GM23248 (cell line): ENCODE data around the gene DYRK1A. TPM values are rescaled to one million over a fixed set of nuclear protein-coding genes. Genes with fewer than 3 reads are reported as not detected.

Experiments used
- DNase-seq: peaks from one replicate; pipeline ENCODE4 v3.0.0-alpha.2; 2015
- H2AFZ ChIP-seq: fragments of 200-600 bp; sonication (generic); 2 replicates; pipeline ENCODE4 v1.6.1; 2016; ENCODE audit warnings: antibody characterized with exemption
- H3F3A ChIP-seq: fragments of 200-600 bp; sonication (generic); 2 replicates; pipeline ENCODE4 v1.6.1; 2016; ENCODE audit warnings: mild to moderate bottlenecking, antibody characterized with exemption, mixed run types; ENCODE audit not compliant: insufficient read depth
- H3K27ac ChIP-seq: fragments of 200-600 bp; sonication (generic); 2 replicates; pipeline ENCODE4 v1.5.1; 2016; ENCODE audit warnings: mild to moderate bottlenecking
- H3K27me3 ChIP-seq: fragments of 200-600 bp; sonication (generic); replicated peaks from 2 replicates; pipeline ENCODE4 v1.6.1; 2016; ENCODE audit warnings: mild to moderate bottlenecking; ENCODE audit not compliant: insufficient read depth
- H3K36me3 ChIP-seq: fragments of 200-600 bp; sonication (generic); 2 replicates; pipeline ENCODE4 v1.6.1; 2016; ENCODE audit warnings: low read depth, mild to moderate bottlenecking
- H3K4me1 ChIP-seq: fragments of 200-600 bp; sonication (generic); 2 replicates; pipeline ENCODE4 v1.6.1; 2016; ENCODE audit warnings: mild to moderate bottlenecking; ENCODE audit not compliant: insufficient read depth
- H3K4me2 ChIP-seq: fragments of 200-600 bp; sonication (generic); one replicate; pipeline ENCODE4 v1.6.1; 2016; ENCODE audit warnings: mild to moderate bottlenecking; ENCODE audit not compliant: unreplicated experiment
- H3K4me3 ChIP-seq: fragments of 200-600 bp; sonication (generic); 2 replicates; pipeline ENCODE4 v1.5.1; 2016; ENCODE audit warnings: mild to moderate bottlenecking
- H3K79me2 ChIP-seq: fragments of 200-600 bp; sonication (generic); 2 replicates; pipeline ENCODE4 v1.6.1; 2016; ENCODE audit warnings: mild to moderate bottlenecking; ENCODE audit not compliant: insufficient read depth
- H3K9ac ChIP-seq: fragments of 200-600 bp; sonication (generic); 2 replicates; pipeline ENCODE4 v1.6.1; 2016; ENCODE audit warnings: mild to moderate bottlenecking
- H3K9me2 ChIP-seq: fragments of 200-600 bp; sonication (generic); 2 replicates; pipeline ENCODE4 v1.6.1; 2016; ENCODE audit warnings: mixed run types, mild to moderate bottlenecking, moderate library complexity; ENCODE audit not compliant: insufficient read depth
- H3K9me3 ChIP-seq: fragments of 200-600 bp; sonication (generic); one replicate; pipeline ENCODE4 v1.6.1; 2017; ENCODE audit warnings: low read depth
- H4K20me1 ChIP-seq: fragments of 200-600 bp; sonication (generic); 2 replicates; pipeline ENCODE4 v1.6.0; 2016; ENCODE audit not compliant: insufficient read depth
- EZH2 ChIP-seq: fragments of 200-600 bp; sonication (generic); IDR thresholded peaks from 2 replicates; pipeline ENCODE4 v1.6.1; 2018; ENCODE audit warnings: antibody characterized with exemption, mild to moderate bottlenecking; ENCODE audit not compliant: insufficient read depth, poor library complexity, severe bottlenecking
- EZH2phosphoT487 ChIP-seq: fragments of 200-600 bp; sonication (generic); IDR thresholded peaks from 2 replicates; pipeline ENCODE4 v1.6.1; 2018; ENCODE audit warnings: antibody characterized with exemption, moderate library complexity, mild to moderate bottlenecking, low read depth; ENCODE audit not compliant: insufficient read depth
- WGBS, 2 experiments: methylation state at CpG; one replicate each; pipeline ENCODE4 v1.1.6; 2015 to 2017; ENCODE audit warnings: low lambda C conversion rate in 2 of 2, low coverage in 1 of 2; ENCODE audit errors: missing lambda C conversion rate in 2 of 2; 5-methylcytosine and 5-hydroxymethylcytosine counted together
- in situ Hi-C: fragments of 300-500 bp; cut with MboI; formaldehyde crosslinking; loops from 2 replicates; pipeline ENCODE4 v1.15.0; 2020
- polyA plus RNA-seq: library from polyadenylated mRNA; unstranded; fragments of >200 nt; fragmentation: Nextera tagmentation; extraction: Ambion mirVana; gene quantifications from 2 replicates; pipeline ENCODE4 v1.2.1, GENCODE V29; 2016
- total RNA-seq: library from RNA; depleted of rRNA; stranded (reverse); fragments of >200 nt; shearing (Covaris generic); gene quantifications from 2 replicates; pipeline ENCODE4 v1.2.3, GENCODE V29; 2014

Gene DYRK1A
- total and polyA plus RNA-seq, 2 experiments from 2014 or later, result 2.5 to 41.3 TPM

- H3K4me2 ChIP-seq, result no peak overlapping the region
- 98% methylated on average over 3 of the region's 3 CpGs for WGBS, 2 experiments
- H3K9me2 ChIP-seq, result no peaks in the 10 kb centered on the region
- H3K4me3 ChIP-seq, result no peak overlapping the region
- TF ChIP-seq EZH2 (no peak), EZH2phosphoT487 (no peak)
- H3F3A ChIP-seq, result peaks cover 7% of the 10 kb centered on the region; the same call in 1 of the 2 replicates
- H2AFZ ChIP-seq, result no peak overlapping the region
- no peak overlapping the region for H3K9ac ChIP-seq
- no peaks in the 10 kb centered on the region for H3K4me1 ChIP-seq
- H3K79me2 ChIP-seq, result peaks cover 100% of the 10 kb centered on the region
- no peaks in the 10 kb centered on the region for H3K27me3 ChIP-seq
- no peak overlapping the region for H3K27ac ChIP-seq
- 0 out of 2 replicates have a peak, but pooled peaks cover 12% of the 10 kb centered on the region for H4K20me1 ChIP-seq
- DNase-seq, result no peak
- in situ Hi-C loops, result no loop called here
- H3K36me3 ChIP-seq, result no peaks in the 10 kb centered on the region; the same call in 1 of the 2 replicates
- no peaks in the 10 kb centered on the region for H3K9me3 ChIP-seq
Measured at GRCh38 chr21:37474342-37474741, 107.8 kb downstream of the DYRK1A start.

GRCh38 chr21:37475186-37475868, 108.8 kb downstream of the DYRK1A start:
- Histone ChIP-seq H3K9ac (no peak overlapping the region), H3K27me3 (no peaks in the 10 kb centered on the region), H3F3A (peaks cover 7% of the 10 kb centered on the region; the same call in 1 of the 2 replicates), H2AFZ (no peak overlapping the region), H3K4me1 (no peaks in the 10 kb centered on the region), H3K36me3 (no peaks in the 10 kb centered on the region; the same call in none of the 2 replicates), H3K9me2 (no peaks in the 10 kb centered on the region), H3K27ac (no peak overlapping the region), H3K9me3 (no peaks in the 10 kb centered on the region), H3K4me3 (no peak overlapping the region), H4K20me1 (0 out of 2 replicates have a peak, but pooled peaks cover 12% of the 10 kb centered on the region), H3K4me2 (no peak overlapping the region), H3K79me2 (peaks cover 100% of the 10 kb centered on the region)
- no peak for TF ChIP-seq EZH2
- no peak for TF ChIP-seq EZH2phosphoT487
- in situ Hi-C loops, result no loop called here
- DNase-seq, result no peak

GRCh38 chr21:37478794-37479193, 112.2 kb downstream of the DYRK1A start:
- TF ChIP-seq EZH2phosphoT487 (no peak), EZH2 (no peak)
- in situ Hi-C loops, result no loop called here

GRCh38 chr21:37483776-37484175, 117.2 kb downstream of the DYRK1A start:
- Histone ChIP-seq H3K4me3 (no peak overlapping the region), H3K36me3 (peaks cover 28% of the 10 kb centered on the region), H3K27me3 (no peaks in the 10 kb centered on the region), H3K9ac (no peak overlapping the region), H3K79me2 (peaks cover 62% of the 10 kb centered on the region), H3K4me2 (no peak overlapping the region), H3K27ac (no peak overlapping the region), H3K9me3 (no peaks in the 10 kb centered on the region), H2AFZ (no peak overlapping the region), H3K9me2 (no peaks in the 10 kb centered on the region), H3F3A (no peaks in the 10 kb centered on the region), H3K4me1 (no peaks in the 10 kb centered on the region), H4K20me1 (no peaks in the 10 kb centered on the region)
- in situ Hi-C loops, result no loop called here
- 88 to 93% methylated on average over 7 of the region's 7 CpGs for WGBS, 2 experiments
- no peak for TF ChIP-seq EZH2phosphoT487
- no peak for TF ChIP-seq EZH2
- no peak for DNase-seq

More at GRCh38 chr21:37478794-37479193, 112.2 kb downstream of the DYRK1A start:
- Histone ChIP-seq H3F3A (peaks cover 7% of the 10 kb centered on the region; the same call in 1 of the 2 replicates), H4K20me1 (0 out of 2 replicates have a peak, but pooled peaks cover 12% of the 10 kb centered on the region), H3K4me2 (no peak overlapping the region), H3K9me2 (no peaks in the 10 kb centered on the region), H3K27ac (no peak overlapping the region), H3K9ac (no peak overlapping the region), H3K4me3 (no peak overlapping the region), H3K27me3 (no peaks in the 10 kb centered on the region), H3K4me1 (no peaks in the 10 kb centered on the region), H3K9me3 (no peaks in the 10 kb centered on the region), H3K79me2 (peaks cover 87% of the 10 kb centered on the region), H3K36me3 (peaks cover 10% of the 10 kb centered on the region; the same call in 1 of the 2 replicates), H2AFZ (no peak overlapping the region)
- DNase-seq, result no peak
- WGBS, 2 experiments, result 8 to 20% methylated on average over 1 of the region's 1 CpG
